ENCODE measurements around the gene MALAT1.

The MALAT1 gene

DNA sequence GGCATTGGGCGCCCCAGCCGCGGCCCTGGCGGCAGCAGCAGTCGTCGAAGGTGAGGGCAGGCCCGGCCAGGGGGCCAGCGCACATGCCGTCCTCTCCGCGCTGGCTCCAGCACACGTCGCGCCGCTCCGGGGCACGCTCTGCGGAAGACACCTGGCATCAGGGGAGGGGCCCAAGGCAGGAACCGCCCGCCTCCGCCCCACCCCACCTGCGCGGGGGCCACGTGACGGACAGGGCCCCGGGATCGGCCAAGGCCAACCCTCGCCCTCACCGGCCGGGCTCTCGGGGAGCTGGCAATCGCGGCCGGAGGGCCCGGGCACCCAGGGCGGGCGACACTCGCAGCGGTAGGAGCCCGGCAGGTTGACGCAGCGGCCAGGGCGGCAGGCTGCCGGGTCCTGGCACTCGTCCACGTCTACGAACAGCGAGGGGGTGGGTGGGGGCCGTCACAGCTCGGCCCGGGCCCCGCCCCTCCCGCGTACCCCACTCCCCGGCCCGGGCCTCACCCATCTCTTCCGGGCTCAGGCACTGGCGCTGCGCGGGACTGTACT, 41.0 kb downstream of the MALAT1 start:
- no peak for DNase-seq

GRCh38 chr11:65540290-65541092, 41.6 kb downstream of the MALAT1 start:
- DNase-seq: peak; percentile 92 to 96
- TF ChIP-seq GATA1 (IDR thresholded peaks at IDR 0.05; ENCODE audit: low read depth, low read length) (no peak), POLR2A (IDR thresholded peaks at IDR 0.05; ENCODE audit: low read length) (peak; percentile 12)

More for the DNA sequence above, 41.0 kb downstream of the MALAT1 start:
- TF ChIP-seq POLR2A (IDR thresholded peaks at IDR 0.05; ENCODE audit: low read length) (no peak), GATA1 (IDR thresholded peaks at IDR 0.05; ENCODE audit: low read depth, low read length) (no peak)

- no peak for DNase-seq
- TF ChIP-seq POLR2A (IDR thresholded peaks at IDR 0.05; ENCODE audit: low read length) (no peak), GATA1 (IDR thresholded peaks at IDR 0.05; ENCODE audit: low read depth, low read length) (no peak)
These were observed 42.5 kb downstream of the MALAT1 start for GRCh38 chr11:65541093-65541982.

DNA sequence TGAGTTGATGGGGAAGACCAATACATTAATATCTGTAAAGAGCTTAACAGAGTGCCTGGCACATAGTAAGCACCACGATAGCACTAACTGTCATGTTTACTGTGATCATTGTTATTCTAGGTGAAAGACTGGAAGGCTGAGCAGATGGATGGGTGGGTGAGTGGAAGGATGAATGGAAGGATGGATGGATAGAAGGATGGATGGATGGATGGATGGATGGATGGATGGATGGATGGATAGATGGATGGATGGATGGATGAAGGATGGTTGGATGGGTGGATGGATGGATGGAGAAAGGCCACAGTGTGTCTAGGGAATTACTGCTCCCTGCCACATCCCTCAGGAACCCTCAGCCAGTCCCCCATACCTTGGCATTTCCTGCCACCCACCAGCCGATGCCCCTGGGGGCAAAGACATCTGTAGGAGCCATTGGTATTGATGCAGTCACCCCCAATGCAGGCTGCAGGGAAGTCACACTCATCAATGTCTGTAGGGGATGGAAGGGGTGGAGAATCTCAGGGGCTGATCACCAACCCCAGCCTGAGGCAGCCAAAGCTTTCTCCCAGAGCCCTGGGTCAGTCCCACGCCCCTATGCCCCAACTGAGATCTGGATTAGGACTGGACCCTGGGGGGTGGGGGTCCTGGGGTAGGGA, 44.0 kb downstream of the MALAT1 start:
- TF ChIP-seq GATA1 (IDR thresholded peaks at IDR 0.05; ENCODE audit: low read depth, low read length): no peak
- no peak for TF ChIP-seq POLR2A (IDR thresholded peaks at IDR 0.05; ENCODE audit: low read length)
- no peak for DNase-seq

DNA sequence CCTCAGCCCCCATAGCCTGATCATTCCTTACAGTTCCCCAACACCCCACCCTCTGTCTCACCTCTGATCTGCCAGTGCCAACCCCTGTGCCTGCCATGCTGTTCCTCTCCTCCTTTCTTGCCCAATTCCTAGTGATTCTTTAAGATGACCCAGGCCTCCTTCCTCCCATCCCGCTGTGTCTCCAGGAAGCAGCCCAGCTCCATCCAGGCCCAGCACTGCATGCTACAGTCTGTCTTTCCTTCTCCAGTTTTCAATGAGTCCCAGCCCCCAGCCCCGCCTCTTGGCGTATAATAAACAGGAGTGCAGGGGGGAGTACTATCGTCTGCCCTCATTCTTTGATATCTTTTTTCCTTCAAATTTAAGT, 47.0 kb downstream of the MALAT1 start:
- DNase-seq: no peak
- TF ChIP-seq POLR2A (IDR thresholded peaks at IDR 0.05; ENCODE audit: low read length) (no peak), GATA1 (IDR thresholded peaks at IDR 0.05; ENCODE audit: low read depth, low read length) (no peak)

GRCh38 chr11:65546217-65546958, 47.5 kb downstream of the MALAT1 start:
- peak; percentile 92 to 97 for DNase-seq
- no peak for TF ChIP-seq POLR2A (IDR thresholded peaks at IDR 0.05; ENCODE audit: low read length)
- no peak for TF ChIP-seq GATA1 (IDR thresholded peaks at IDR 0.05; ENCODE audit: low read depth, low read length)

GRCh38 chr11:65547446-65548125, 48.7 kb downstream of the MALAT1 start:
- DNase-seq: no peak
- TF ChIP-seq POLR2A (IDR thresholded peaks at IDR 0.05; ENCODE audit: low read length) (no peak), GATA1 (IDR thresholded peaks at IDR 0.05; ENCODE audit: low read depth, low read length) (no peak)

GRCh38 chr11:65548395-65548794, 49.5 kb downstream of the MALAT1 start:
- no peak for DNase-seq
- TF ChIP-seq GATA1 (IDR thresholded peaks at IDR 0.05; ENCODE audit: low read depth, low read length): no peak

- no peak for TF ChIP-seq GATA1 (IDR thresholded peaks at IDR 0.05; ENCODE audit: low read depth, low read length)
- no peak for TF ChIP-seq POLR2A (IDR thresholded peaks at IDR 0.05; ENCODE audit: low read length)
- no peak for DNase-seq
These were observed 50.3 kb downstream of the MALAT1 start for GRCh38 chr11:65549096-65549495.

DNA sequence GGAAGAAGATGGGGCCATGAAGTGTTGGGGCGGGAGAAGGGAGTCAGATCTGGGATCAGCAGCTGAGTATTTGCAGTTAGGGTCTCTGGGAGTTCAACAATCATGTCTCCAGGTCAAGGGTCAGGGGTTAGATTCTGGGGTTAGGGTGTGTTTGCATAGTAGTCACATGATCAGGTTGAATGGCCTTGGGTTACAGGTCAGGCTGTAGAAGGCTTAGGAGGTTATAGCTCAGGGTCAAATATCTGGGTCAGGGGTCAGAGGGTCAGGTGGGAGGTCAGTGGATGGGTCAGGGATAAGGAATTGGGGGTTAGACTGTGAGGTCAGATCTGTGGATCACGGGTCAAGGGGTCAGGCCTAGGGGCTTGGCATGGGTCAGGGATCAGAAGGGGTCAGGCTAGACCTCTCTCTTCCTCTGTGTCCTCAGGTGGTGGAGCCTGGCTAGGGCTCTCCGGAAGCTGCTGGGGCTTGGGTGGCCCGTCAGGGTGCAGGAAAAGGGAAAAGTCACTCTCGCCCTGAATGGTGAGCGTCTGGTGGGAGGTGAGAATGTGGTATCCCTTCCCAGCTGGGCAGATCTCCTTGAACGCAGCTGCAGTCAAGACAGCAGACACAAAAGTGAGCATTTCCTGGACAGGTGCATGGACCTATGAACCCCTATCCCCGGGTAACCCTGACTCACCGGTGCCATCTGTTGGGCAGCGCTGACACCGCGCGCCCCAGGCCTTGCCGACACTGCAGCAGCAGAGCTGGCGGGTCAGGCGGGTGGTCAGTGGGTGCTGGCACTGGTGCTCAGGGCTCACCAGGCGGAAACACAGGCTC, 52.9 kb downstream of the MALAT1 start:
- no peak for TF ChIP-seq GATA1 (IDR thresholded peaks at IDR 0.05; ENCODE audit: low read depth, low read length)
- no peak for TF ChIP-seq POLR2A (IDR thresholded peaks at IDR 0.05; ENCODE audit: low read length)
- DNase-seq: peak; percentile 74 to 76

GRCh38 chr11:65552388-65552951, 53.6 kb downstream of the MALAT1 start:
- TF ChIP-seq POLR2A (IDR thresholded peaks at IDR 0.05; ENCODE audit: low read length): no peak
- TF ChIP-seq GATA1 (IDR thresholded peaks at IDR 0.05; ENCODE audit: low read depth, low read length): no peak

More at GRCh38 chr11:65552388-65552951, 53.6 kb downstream of the MALAT1 start:
- DNase-seq: no peak

All from erythroblast (primary cell).